Mesenchymal stem cell (in vitro differentiated cells and primary cell): ENCODE results near the gene IDI2.

Experiments
- DNase-seq: peaks from one replicate; pipeline ENCODE4 v3.0.0-alpha.2; 2013
- H2AFZ ChIP-seq: one replicate; pipeline ENCODE4 v1.6.1; 2013; ENCODE audit warnings: low read depth, mild to moderate bottlenecking, control low read depth, inconsistent platforms, low read length, moderate library complexity
- H2AK5ac ChIP-seq: 2 replicates; pipeline ENCODE4 v1.6.1; 2013; ENCODE audit warnings: low read length, moderate library complexity, mild to moderate bottlenecking, inconsistent platforms; ENCODE audit not compliant: severe bottlenecking
- H2BK120ac ChIP-seq: one replicate; pipeline ENCODE4 v1.6.1; 2013; ENCODE audit warnings: low read depth, mild to moderate bottlenecking, inconsistent platforms, low read length, moderate library complexity
- H2BK12ac ChIP-seq, 2 experiments: one replicate each; pipeline ENCODE4 v1.6.1; 2013; ENCODE audit warnings: inconsistent platforms in 2 of 2, low read length in 2 of 2, mild to moderate bottlenecking in 2 of 2, moderate library complexity in 2 of 2, control low read depth in 1 of 2
- H2BK15ac ChIP-seq: one replicate; pipeline ENCODE4 v1.6.1; 2013; ENCODE audit warnings: mild to moderate bottlenecking, low read depth, inconsistent platforms; ENCODE audit not compliant: poor library complexity, severe bottlenecking
- H2BK5ac ChIP-seq: 2 replicates; pipeline ENCODE4 v1.6.1; 2013; ENCODE audit warnings: low read depth, mild to moderate bottlenecking, low read length, control low read depth, inconsistent platforms; ENCODE audit not compliant: poor library complexity, severe bottlenecking
- H3K14ac ChIP-seq, 2 experiments: one replicate each; pipeline ENCODE4 v1.6.1; 2013; ENCODE audit warnings: inconsistent platforms in 2 of 2, low read length in 2 of 2, control low read depth in 1 of 2, mild to moderate bottlenecking in 1 of 2, moderate library complexity in 1 of 2
- H3K18ac ChIP-seq, 2 experiments: one replicate each; pipeline ENCODE4 v1.6.1; 2013; ENCODE audit warnings: inconsistent platforms in 2 of 2, low read length in 2 of 2, control low read depth in 1 of 2, low read depth in 1 of 2, mild to moderate bottlenecking in 1 of 2
- H3K23ac ChIP-seq, 2 experiments: one replicate each; pipeline ENCODE4 v1.6.1; 2013; ENCODE audit warnings: inconsistent platforms in 2 of 2, low read length in 2 of 2, mild to moderate bottlenecking in 2 of 2, moderate library complexity in 2 of 2, control low read depth in 1 of 2
- H3K27ac ChIP-seq: 2 replicates; pipeline ENCODE4 v1.5.1; 2013; ENCODE audit warnings: mild to moderate bottlenecking, moderate library complexity, low read length, control low read depth, inconsistent platforms; ENCODE audit not compliant: poor library complexity, severe bottlenecking
- H3K27me3 ChIP-seq, 2 experiments: 2 replicates each; pipeline versions ENCODE4 v1.6.1 to v1.7.0; 2013; ENCODE audit warnings: low read length in 2 of 2, mild to moderate bottlenecking in 2 of 2, moderate library complexity in 2 of 2, control low read depth in 1 of 2, inconsistent platforms in 1 of 2; ENCODE audit not compliant: control insufficient read depth in 1 of 2, insufficient read depth in 1 of 2
- H3K36me3 ChIP-seq, 2 experiments: 2 replicates each; pipeline versions ENCODE4 v1.6.1 to v1.7.0; 2013; ENCODE audit warnings: low read length in 2 of 2, control low read depth in 1 of 2, inconsistent platforms in 1 of 2, low read depth in 1 of 2, mild to moderate bottlenecking in 1 of 2; ENCODE audit not compliant: insufficient read depth in 2 of 2, control insufficient read depth in 1 of 2
- H3K4ac ChIP-seq, 2 experiments: one replicate each; pipeline ENCODE4 v1.6.1; 2013; ENCODE audit warnings: inconsistent platforms in 2 of 2, low read length in 2 of 2, mild to moderate bottlenecking in 2 of 2, moderate library complexity in 2 of 2, control low read depth in 1 of 2, low read depth in 1 of 2
- H3K4me1 ChIP-seq: 2 replicates; pipeline ENCODE4 v1.6.1; 2013; ENCODE audit warnings: low read depth, low read length, control low read depth; ENCODE audit not compliant: control insufficient read depth, insufficient read depth
- H3K4me2 ChIP-seq: 2 replicates; pipeline ENCODE4 v1.6.1; 2013; ENCODE audit warnings: low read length, mild to moderate bottlenecking, inconsistent platforms; ENCODE audit not compliant: poor library complexity, severe bottlenecking
- H3K4me3 ChIP-seq, 2 experiments: 2 replicates each; pipeline versions ENCODE4 v1.5.1 to v1.7.0; 2013; ENCODE audit warnings: low read length in 2 of 2, mild to moderate bottlenecking in 2 of 2, control low read depth in 1 of 2, low read depth in 1 of 2; ENCODE audit not compliant: insufficient read depth in 1 of 2
- H3K79me1 ChIP-seq: replicated peaks from 2 replicates; pipeline ENCODE4 v1.6.1; 2013; ENCODE audit warnings: mild to moderate bottlenecking, control low read depth, low read length, inconsistent platforms; ENCODE audit not compliant: poor library complexity, severe bottlenecking
- H3K9ac ChIP-seq: 2 replicates; pipeline ENCODE4 v1.7.0; 2013; ENCODE audit warnings: mild to moderate bottlenecking, low read length, moderate library complexity
- H3K9me3 ChIP-seq: 2 replicates; pipeline ENCODE4 v1.7.0; 2013; ENCODE audit warnings: mild to moderate bottlenecking, low read length; ENCODE audit not compliant: control insufficient read depth
- H4K8ac ChIP-seq: one replicate; pipeline ENCODE4 v1.6.1; 2013; ENCODE audit warnings: inconsistent platforms, mild to moderate bottlenecking, low read length, moderate library complexity
- H4K91ac ChIP-seq: one replicate; pipeline ENCODE4 v1.6.1; 2013; ENCODE audit warnings: mild to moderate bottlenecking, low read length, inconsistent platforms
- WGBS: methylation state at CpG from one replicate; pipeline ENCODE4 v1.1.7; 2013; ENCODE audit warnings: mixed read lengths; 5-methylcytosine and 5-hydroxymethylcytosine counted together

IDI2 gene

GRCh38 chr10:997266-998022 lies 28.2 kb downstream of the IDI2 start:
- Histone ChIP-seq H3K4me2 (no peak overlapping the region), H4K8ac (no peak overlapping the region), H3K14ac (no peak overlapping the region), H2BK15ac (no peak overlapping the region), H3K18ac (no peak overlapping the region), H3K4me3 (no peak overlapping the region), H3K27me3 (no peaks in the 10 kb centered on the region), H3K27ac (no peak overlapping the region), H3K79me1 (peaks cover 28% of the 10 kb centered on the region), H3K9ac (no peak overlapping the region), H2AFZ (no peak overlapping the region), H2BK5ac (no peak overlapping the region), H3K4ac (no peak overlapping the region), H3K36me3 (peaks cover 68 to 98% of the 10 kb centered on the region in 2 experiments), H3K23ac (no peak overlapping the region), H3K4me1 (no peaks in the 10 kb centered on the region), H2BK12ac (no peak overlapping the region), H2AK5ac (no peak overlapping the region), H3K9me3 (peaks cover 10% of the 10 kb centered on the region), H4K91ac (no peak overlapping the region), H2BK120ac (no peak overlapping the region)
- 93% methylated on average over 16 of the region's 19 CpGs for WGBS
- no peak for DNase-seq

GRCh38 chr10:996031-996430 lies 29.6 kb downstream of the IDI2 start:
- no peak overlapping the region for H3K4ac ChIP-seq
- H3K36me3 ChIP-seq: peaks cover 64 to 89% of the 10 kb centered on the region in 2 experiments
- H3K4me1 ChIP-seq: no peaks in the 10 kb centered on the region
- no peak overlapping the region for H2AFZ ChIP-seq
- H2BK5ac ChIP-seq: no peak overlapping the region
- H3K4me3 ChIP-seq: no peak overlapping the region
- H3K9ac ChIP-seq: no peak overlapping the region
- no peak overlapping the region for H3K18ac ChIP-seq
- H4K8ac ChIP-seq: no peak overlapping the region
- H3K27ac ChIP-seq: no peak overlapping the region
- H2BK12ac ChIP-seq: no peak overlapping the region
- H4K91ac ChIP-seq: no peak overlapping the region
- H3K79me1 ChIP-seq: peaks cover 26% of the 10 kb centered on the region
- H3K27me3 ChIP-seq: no peaks in the 10 kb centered on the region
- H3K9me3 ChIP-seq: peaks cover under 1% of the 10 kb centered on the region
- no peak overlapping the region for H3K23ac ChIP-seq
- H2BK15ac ChIP-seq: no peak overlapping the region
- 97% methylated on average over 12 of the region's 12 CpGs for WGBS
- H2BK120ac ChIP-seq: no peak overlapping the region
- H2AK5ac ChIP-seq: no peak overlapping the region
- H3K14ac ChIP-seq: no peak overlapping the region
- DNase-seq: no peak
- no peak overlapping the region for H3K4me2 ChIP-seq

GRCh38 chr10:995559-995926 lies 30.1 kb downstream of the IDI2 start:
- H3K9me3 ChIP-seq: no peaks in the 10 kb centered on the region

GRCh38 chr10:994836-995558 lies 30.7 kb downstream of the IDI2 start:
- Histone ChIP-seq H2BK120ac (no peak overlapping the region), H3K36me3 (peaks cover 63 to 87% of the 10 kb centered on the region in 2 experiments), H2BK12ac (no peak overlapping the region), H3K79me1 (peaks cover 26% of the 10 kb centered on the region), H3K4me3 (no peak overlapping the region), H3K9ac (no peak overlapping the region), H3K18ac (no peak overlapping the region), H2BK15ac (no peak overlapping the region), H3K14ac (no peak overlapping the region), H3K9me3 (no peaks in the 10 kb centered on the region), H2BK5ac (no peak overlapping the region), H3K4me2 (no peak overlapping the region), H3K4ac (no peak overlapping the region), H4K8ac (no peak overlapping the region), H3K27ac (no peak overlapping the region), H4K91ac (no peak overlapping the region), H3K4me1 (no peaks in the 10 kb centered on the region), H2AFZ (no peak overlapping the region), H2AK5ac (no peak overlapping the region), H3K23ac (no peak overlapping the region), H3K27me3 (no peaks in the 10 kb centered on the region)
- DNase-seq: no peak
- WGBS: 97% methylated on average over 6 of the region's 6 CpGs

More at GRCh38 chr10:995559-995926, 30.1 kb downstream of the IDI2 start:
- no peaks in the 10 kb centered on the region for H3K27me3 ChIP-seq
- no peak overlapping the region for H3K4ac ChIP-seq
- H2AK5ac ChIP-seq: no peak overlapping the region
- H2BK15ac ChIP-seq: no peak overlapping the region
- H3K18ac ChIP-seq: no peak overlapping the region
- no peaks in the 10 kb centered on the region for H3K4me1 ChIP-seq
- H2BK5ac ChIP-seq: no peak overlapping the region
- H2BK12ac ChIP-seq: no peak overlapping the region
- no peak overlapping the region for H3K4me2 ChIP-seq
- no peak overlapping the region for H4K91ac ChIP-seq
- 97% methylated on average over 7 of the region's 7 CpGs for WGBS
- no peak overlapping the region for H3K9ac ChIP-seq
- H2BK120ac ChIP-seq: no peak overlapping the region
- DNase-seq: no peak
- H3K14ac ChIP-seq: no peak overlapping the region
- H2AFZ ChIP-seq: no peak overlapping the region
- no peak overlapping the region for H3K4me3 ChIP-seq
- peaks cover 66 to 89% of the 10 kb centered on the region in 2 experiments for H3K36me3 ChIP-seq
- H3K79me1 ChIP-seq: peaks cover 26% of the 10 kb centered on the region
- H3K27ac ChIP-seq: no peak overlapping the region
- H4K8ac ChIP-seq: no peak overlapping the region
- no peak overlapping the region for H3K23ac ChIP-seq
